ENCODE measurements around the gene CAMK1D. TPM values are rescaled to one million over a fixed set of nuclear protein-coding genes. Genes with fewer than 3 reads are reported as not detected.

The CAMK1D gene
- total and polyA plus RNA-seq, 2 experiments from 2014 or later: 4.6 to 7.2 TPM

DNA sequence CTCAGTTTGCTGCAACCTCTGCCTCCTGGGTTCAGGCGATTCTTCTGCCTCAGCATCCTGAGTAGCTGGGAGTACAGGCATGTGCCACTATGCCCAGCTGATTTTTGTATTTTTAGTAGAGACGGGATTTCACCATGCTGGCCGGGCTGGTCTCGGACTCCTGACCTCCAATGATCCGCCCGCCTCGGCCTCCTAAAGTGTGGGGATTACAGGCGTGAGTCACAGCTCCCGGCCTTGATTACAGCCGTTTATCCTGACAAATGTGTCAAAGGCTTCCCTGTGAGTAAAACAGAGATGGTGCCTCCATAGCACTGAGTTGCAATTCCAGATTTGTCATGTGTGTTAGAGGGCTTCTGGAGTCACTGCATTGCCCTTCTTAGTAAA is 378.5 kb downstream of the CAMK1D start:
- Histone ChIP-seq H3K36me3 (ENCODE audit: insufficient read depth) (no peaks in the 10 kb centered on the region), H2AFZ (no peak overlapping the region), H3F3A (replicated peaks; ENCODE audit: low read depth) (no peaks in the 10 kb centered on the region), H3K27me3 (ENCODE audit: insufficient read depth) (no peaks in the 10 kb centered on the region), H3K27ac (ENCODE audit: low read depth) (no peak overlapping the region), H4K20me1 (replicated peaks; ENCODE audit: insufficient read depth) (no peaks in the 10 kb centered on the region), H3K9me2 (ENCODE audit: insufficient read depth) (no peaks in the 10 kb centered on the region), H3K79me2 (replicated peaks; ENCODE audit: insufficient read depth) (no peaks in the 10 kb centered on the region), H3K4me1 (ENCODE audit: insufficient read depth) (0 out of 2 replicates have a peak, but pooled peaks cover 7% of the 10 kb centered on the region), H3K4me3 (no peak overlapping the region), H3K4me2 (no peak overlapping the region)
- Mint-ChIP-seq H3K9me3 (0 out of 3 replicates have a peak, but pooled peaks cover 1% of the 10 kb centered on the region), H3K4me1 (peaks cover 14% of the 10 kb centered on the region), H3K27ac (no peak overlapping the region), H3K27me3 (ENCODE audit: insufficient read depth, low read depth, poor library complexity) (peaks cover 2% of the 10 kb centered on the region), H3K36me3 (ENCODE audit: low read depth) (no peaks in the 10 kb centered on the region), H3K4me3 (no peak overlapping the region)
- no peak for DNase-seq (ENCODE audit: low spot score)
- ATAC-seq: no peak
- TF ChIP-seq ZNF114 (CRISPR knock-in tag; IDR thresholded peaks at IDR 0.05) (no peak), EZH2 (IDR thresholded peaks at IDR 0.05; ENCODE audit: low read depth, unreplicated experiment) (no peak), CREB1 (CRISPR knock-in tag; IDR thresholded peaks at IDR 0.05; ENCODE audit: low read depth) (no peak), ZNF331 (CRISPR knock-in tag; IDR thresholded peaks at IDR 0.05; ENCODE audit: low read depth) (no peak), EZH2phosphoT487 (IDR thresholded peaks at IDR 0.05; ENCODE audit: unreplicated experiment) (no peak), STAT1 (IDR thresholded peaks at IDR 0.05; ENCODE audit: unreplicated experiment) (no peak), ZNF462 (CRISPR knock-in tag; IDR thresholded peaks at IDR 0.05) (no peak), JUNB (IDR thresholded peaks at IDR 0.05; ENCODE audit: unreplicated experiment) (no peak), POLR2AphosphoS5 (IDR thresholded peaks at IDR 0.05; ENCODE audit: low read depth) (no peak), NANOG (IDR thresholded peaks at IDR 0.05; ENCODE audit: borderline replicate concordance) (no peak)
- TF ChIP-seq, protein P1, sequence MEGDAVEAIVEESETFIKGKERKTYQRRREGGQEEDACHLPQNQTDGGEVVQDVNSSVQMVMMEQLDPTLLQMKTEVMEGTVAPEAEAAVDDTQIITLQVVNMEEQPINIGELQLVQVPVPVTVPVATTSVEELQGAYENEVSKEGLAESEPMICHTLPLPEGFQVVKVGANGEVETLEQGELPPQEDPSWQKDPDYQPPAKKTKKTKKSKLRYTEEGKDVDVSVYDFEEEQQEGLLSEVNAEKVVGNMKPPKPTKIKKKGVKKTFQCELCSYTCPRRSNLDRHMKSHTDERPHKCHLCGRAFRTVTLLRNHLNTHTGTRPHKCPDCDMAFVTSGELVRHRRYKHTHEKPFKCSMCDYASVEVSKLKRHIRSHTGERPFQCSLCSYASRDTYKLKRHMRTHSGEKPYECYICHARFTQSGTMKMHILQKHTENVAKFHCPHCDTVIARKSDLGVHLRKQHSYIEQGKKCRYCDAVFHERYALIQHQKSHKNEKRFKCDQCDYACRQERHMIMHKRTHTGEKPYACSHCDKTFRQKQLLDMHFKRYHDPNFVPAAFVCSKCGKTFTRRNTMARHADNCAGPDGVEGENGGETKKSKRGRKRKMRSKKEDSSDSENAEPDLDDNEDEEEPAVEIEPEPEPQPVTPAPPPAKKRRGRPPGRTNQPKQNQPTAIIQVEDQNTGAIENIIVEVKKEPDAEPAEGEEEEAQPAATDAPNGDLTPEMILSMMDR (conservative IDR thresholded peaks at IDR 0.05; ENCODE audit: low read depth in 2 of 2): no peak
- TF ChIP-seq, protein P2, sequence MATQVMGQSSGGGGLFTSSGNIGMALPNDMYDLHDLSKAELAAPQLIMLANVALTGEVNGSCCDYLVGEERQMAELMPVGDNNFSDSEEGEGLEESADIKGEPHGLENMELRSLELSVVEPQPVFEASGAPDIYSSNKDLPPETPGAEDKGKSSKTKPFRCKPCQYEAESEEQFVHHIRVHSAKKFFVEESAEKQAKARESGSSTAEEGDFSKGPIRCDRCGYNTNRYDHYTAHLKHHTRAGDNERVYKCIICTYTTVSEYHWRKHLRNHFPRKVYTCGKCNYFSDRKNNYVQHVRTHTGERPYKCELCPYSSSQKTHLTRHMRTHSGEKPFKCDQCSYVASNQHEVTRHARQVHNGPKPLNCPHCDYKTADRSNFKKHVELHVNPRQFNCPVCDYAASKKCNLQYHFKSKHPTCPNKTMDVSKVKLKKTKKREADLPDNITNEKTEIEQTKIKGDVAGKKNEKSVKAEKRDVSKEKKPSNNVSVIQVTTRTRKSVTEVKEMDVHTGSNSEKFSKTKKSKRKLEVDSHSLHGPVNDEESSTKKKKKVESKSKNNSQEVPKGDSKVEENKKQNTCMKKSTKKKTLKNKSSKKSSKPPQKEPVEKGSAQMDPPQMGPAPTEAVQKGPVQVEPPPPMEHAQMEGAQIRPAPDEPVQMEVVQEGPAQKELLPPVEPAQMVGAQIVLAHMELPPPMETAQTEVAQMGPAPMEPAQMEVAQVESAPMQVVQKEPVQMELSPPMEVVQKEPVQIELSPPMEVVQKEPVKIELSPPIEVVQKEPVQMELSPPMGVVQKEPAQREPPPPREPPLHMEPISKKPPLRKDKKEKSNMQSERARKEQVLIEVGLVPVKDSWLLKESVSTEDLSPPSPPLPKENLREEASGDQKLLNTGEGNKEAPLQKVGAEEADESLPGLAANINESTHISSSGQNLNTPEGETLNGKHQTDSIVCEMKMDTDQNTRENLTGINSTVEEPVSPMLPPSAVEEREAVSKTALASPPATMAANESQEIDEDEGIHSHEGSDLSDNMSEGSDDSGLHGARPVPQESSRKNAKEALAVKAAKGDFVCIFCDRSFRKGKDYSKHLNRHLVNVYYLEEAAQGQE (IDR thresholded peaks at IDR 0.05; ENCODE audit: unreplicated experiment): no peak
- TF ChIP-seq, protein P3, sequence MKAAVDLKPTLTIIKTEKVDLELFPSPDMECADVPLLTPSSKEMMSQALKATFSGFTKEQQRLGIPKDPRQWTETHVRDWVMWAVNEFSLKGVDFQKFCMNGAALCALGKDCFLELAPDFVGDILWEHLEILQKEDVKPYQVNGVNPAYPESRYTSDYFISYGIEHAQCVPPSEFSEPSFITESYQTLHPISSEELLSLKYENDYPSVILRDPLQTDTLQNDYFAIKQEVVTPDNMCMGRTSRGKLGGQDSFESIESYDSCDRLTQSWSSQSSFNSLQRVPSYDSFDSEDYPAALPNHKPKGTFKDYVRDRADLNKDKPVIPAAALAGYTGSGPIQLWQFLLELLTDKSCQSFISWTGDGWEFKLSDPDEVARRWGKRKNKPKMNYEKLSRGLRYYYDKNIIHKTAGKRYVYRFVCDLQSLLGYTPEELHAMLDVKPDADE (IDR thresholded peaks at IDR 0.05): no peak
